ENCODE data around the gene ST3GAL4.

DNA sequence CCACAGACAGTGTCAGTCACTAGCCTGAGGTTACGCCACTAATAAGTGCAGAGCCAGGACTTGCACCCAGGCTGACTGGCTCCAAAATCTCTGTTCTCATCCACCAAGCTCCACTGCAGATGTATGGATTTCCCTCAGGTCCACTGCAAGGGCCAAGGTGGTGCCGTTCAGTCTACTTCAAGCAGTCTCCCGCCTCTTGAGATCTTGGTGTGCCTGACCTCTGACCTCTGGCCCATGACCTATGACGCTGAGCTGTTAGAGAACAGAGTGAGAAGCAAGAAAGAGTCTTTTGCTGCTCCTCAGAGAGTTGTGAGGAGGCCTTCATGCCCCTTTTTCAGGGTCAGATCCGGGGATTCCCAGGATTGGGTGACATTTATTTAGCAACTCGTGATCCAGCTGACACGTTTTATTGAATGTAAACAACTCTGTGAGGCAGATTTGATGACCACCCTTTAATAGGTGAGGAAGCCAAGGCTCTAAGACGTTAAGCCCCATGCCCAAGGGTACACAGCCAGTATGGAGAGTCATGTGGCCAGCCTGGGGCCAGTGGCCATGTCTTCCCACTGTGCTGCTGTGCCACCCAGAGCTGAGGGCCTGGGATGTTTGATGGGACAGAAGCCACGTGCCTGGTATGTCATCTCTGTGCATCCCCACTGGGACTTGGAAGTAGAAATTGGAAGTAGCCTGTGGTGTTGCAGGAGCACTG, 26.4 kb upstream of the ST3GAL4 start:
- TF ChIP-seq ZNF596 (tag by site-specific recombination; IDR thresholded peaks at IDR 0.05): no peak
- TF ChIP-seq, protein P1, sequence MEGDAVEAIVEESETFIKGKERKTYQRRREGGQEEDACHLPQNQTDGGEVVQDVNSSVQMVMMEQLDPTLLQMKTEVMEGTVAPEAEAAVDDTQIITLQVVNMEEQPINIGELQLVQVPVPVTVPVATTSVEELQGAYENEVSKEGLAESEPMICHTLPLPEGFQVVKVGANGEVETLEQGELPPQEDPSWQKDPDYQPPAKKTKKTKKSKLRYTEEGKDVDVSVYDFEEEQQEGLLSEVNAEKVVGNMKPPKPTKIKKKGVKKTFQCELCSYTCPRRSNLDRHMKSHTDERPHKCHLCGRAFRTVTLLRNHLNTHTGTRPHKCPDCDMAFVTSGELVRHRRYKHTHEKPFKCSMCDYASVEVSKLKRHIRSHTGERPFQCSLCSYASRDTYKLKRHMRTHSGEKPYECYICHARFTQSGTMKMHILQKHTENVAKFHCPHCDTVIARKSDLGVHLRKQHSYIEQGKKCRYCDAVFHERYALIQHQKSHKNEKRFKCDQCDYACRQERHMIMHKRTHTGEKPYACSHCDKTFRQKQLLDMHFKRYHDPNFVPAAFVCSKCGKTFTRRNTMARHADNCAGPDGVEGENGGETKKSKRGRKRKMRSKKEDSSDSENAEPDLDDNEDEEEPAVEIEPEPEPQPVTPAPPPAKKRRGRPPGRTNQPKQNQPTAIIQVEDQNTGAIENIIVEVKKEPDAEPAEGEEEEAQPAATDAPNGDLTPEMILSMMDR (tag by site-specific recombination; IDR thresholded peaks at IDR 0.05): no peak
- TF ChIP-seq, protein P2, sequence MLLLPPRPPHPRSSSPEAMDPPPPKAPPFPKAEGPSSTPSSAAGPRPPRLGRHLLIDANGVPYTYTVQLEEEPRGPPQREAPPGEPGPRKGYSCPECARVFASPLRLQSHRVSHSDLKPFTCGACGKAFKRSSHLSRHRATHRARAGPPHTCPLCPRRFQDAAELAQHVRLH (tag by site-specific recombination; IDR thresholded peaks at IDR 0.05): no peak
- no peak for TF ChIP-seq TCF7L2 (IDR thresholded peaks at IDR 0.05; ENCODE audit: borderline replicate concordance, low read depth, low read length)
- TF ChIP-seq ZNF521 (tag by site-specific recombination; IDR thresholded peaks at IDR 0.05): no peak
- TF ChIP-seq, protein P3, sequence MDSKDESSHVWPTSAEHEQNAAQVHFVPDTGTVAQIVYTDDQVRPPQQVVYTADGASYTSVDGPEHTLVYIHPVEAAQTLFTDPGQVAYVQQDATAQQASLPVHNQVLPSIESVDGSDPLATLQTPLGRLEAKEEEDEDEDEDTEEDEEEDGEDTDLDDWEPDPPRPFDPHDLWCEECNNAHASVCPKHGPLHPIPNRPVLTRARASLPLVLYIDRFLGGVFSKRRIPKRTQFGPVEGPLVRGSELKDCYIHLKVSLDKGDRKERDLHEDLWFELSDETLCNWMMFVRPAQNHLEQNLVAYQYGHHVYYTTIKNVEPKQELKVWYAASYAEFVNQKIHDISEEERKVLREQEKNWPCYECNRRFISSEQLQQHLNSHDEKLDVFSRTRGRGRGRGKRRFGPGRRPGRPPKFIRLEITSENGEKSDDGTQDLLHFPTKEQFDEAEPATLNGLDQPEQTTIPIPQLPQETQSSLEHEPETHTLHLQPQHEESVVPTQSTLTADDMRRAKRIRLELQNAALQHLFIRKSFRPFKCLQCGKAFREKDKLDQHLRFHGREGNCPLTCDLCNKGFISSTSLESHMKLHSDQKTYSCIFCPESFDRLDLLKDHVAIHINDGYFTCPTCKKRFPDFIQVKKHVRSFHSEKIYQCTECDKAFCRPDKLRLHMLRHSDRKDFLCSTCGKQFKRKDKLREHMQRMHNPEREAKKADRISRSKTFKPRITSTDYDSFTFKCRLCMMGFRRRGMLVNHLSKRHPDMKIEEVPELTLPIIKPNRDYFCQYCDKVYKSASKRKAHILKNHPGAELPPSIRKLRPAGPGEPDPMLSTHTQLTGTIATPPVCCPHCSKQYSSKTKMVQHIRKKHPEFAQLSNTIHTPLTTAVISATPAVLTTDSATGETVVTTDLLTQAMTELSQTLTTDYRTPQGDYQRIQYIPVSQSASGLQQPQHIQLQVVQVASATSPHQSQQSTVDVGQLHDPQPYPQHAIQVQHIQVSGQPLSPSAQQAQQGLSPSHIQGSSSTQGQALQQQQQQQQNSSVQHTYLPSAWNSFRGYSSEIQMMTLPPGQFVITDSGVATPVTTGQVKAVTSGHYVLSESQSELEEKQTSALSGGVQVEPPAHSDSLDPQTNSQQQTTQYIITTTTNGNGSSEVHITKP (tag by site-specific recombination; IDR thresholded peaks at IDR 0.05): no peak
- no peak for TF ChIP-seq ZNF24 (tag by site-specific recombination; IDR thresholded peaks at IDR 0.05)
- no peak for TF ChIP-seq ZSCAN16 (tag by site-specific recombination; IDR thresholded peaks at IDR 0.05)
